ENCODE data around the gene UNK.
"Not testable (repeated sequence)": the region's sequence is repeated elsewhere in the genome, so short reads cannot be mapped to it uniquely, and the experiment has no call there.

UNK gene

DNA sequence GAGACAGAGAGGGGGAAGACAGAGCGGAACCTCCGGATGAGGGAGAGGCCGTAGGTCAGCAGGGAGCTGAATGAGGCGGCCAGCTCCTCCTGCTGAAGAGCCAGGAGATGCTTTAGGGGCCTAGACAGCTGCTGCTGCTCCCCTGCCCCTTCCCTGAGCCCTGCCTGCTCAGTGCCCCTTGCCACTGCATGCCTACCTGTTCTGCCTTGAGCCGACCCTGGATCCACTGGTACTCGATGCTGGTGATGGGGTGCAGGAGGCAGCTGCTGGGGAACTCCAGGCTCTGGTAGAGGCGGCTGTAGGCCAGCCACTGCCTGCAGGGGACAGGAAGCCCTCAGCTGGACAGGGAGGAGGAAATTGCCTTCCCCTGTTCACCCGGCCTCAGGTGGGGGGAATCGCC lies 52.0 kb downstream of the UNK start:
- DNase-seq: no peak

DNA sequence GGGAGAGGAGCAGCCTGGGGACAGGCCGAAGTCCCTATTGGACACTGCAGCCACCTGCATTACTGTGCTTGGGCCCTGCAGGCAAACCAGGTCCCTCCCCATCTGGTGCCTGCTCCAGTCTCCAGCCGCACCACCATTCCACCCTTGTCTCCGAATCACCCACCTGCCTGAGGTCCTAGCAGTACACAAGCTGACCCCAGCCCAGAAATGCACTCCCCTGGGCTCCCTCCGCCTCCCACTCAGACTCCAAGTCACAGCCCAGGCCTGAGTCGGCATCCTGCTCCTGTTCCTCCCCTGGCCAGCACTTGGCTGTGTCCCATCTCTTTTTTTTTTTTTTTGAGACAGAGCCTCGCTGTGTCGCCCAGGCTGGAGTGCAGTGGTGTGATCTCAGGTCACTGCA lies 53.3 kb downstream of the UNK start:
- DNase-seq: no peak

DNA sequence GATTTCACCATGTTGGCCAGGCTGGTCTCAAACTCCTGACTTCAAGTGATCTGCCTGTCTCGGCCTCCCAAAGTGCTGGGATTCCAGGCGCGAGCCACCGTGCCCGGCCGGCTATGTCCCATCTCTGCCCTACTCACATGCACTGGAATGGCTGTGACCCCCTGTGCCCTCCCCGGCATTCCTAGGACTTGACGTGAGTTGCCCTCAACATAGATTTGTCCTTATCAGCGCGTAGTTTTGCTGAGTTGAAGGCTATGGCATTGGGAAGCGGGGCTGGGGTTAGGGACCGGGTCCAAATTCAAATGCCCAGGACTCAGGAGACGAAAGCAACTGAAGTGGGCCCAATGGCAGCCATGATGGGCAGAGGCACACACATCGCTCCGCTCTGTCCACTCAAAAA lies 53.8 kb downstream of the UNK start:
- no peak for DNase-seq

DNA sequence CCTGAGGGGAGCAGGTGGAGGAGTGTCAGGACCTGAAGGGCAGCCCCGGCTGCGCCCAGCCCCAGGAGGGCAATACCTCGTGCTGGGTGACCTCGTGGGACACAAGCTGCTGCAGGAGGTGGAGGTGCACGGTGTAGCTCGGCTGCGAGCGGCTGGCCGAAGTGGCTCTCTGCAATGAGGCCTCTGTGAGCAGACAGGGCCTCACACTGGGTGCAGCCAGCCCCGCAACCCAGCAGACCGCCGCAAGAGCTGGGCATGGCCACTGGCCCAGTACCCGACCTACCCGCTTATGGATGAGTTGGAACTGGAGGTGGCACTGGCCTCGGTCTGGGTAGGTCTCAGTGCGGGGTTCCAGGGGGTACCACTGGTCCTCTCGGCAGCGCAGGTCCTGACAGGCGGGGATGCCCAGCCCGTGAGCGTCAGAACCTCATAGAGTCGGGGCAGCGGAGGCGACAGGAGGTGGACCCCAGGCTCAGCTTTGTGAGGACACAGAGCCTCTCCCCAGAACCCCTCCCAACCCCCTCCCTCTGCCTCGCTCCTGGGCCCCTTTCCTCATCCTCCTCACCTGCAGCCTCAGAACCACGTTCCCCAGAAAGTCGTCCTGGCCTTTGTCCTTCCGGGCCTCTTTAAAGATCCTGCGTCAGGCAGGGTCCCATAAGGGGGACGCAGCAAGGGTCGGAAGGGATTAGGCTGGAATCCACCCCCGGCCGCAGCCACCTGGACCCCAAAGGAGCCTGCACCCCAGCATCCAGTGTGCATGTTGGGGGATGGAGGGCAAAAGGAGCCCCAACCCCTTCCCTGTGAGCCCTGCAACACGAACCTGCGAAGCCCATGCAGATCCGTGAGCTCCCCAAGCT lies 55.6 kb downstream of the UNK start:
- no peak for DNase-seq

DNA sequence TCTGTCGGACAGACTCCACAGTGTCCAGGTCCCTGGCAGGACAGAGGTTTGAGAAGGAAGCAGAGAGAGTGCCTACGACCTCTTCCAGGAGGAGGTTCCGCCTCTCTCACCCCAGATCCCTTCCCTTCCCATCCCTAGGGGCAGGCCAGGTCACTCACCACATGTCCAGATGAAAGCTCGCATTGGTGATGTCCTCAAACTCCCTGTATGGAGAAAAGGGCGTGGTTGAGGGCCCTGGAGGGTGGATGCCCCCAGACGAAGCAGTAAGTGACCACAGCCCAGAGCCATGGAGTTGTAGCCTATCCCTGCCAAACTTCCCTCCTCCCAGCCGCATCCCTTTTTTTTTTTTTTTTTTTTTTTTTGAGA lies 56.2 kb downstream of the UNK start:
- DNase-seq: no peak

DNA sequence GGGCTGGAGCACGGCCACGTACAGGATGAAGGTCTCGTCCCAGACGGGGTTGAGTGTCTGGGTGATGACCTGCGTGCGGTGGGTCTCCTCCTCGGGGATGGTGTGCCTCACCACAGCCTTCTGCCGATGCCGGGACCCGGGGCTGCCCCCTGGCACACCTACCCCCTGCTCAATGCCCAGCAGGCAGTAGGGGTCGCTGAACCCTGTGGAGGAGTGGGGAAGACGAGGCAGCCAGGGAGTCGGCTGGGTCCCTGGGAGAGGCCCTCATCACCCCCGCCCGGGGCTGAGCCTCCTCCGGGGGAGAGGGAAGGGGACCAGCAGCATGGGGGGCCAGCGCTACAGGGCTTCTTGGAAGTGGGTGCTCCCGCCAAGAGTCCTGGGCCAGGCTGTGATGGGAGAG lies 57.8 kb downstream of the UNK start:
- DNase-seq: no peak

DNA sequence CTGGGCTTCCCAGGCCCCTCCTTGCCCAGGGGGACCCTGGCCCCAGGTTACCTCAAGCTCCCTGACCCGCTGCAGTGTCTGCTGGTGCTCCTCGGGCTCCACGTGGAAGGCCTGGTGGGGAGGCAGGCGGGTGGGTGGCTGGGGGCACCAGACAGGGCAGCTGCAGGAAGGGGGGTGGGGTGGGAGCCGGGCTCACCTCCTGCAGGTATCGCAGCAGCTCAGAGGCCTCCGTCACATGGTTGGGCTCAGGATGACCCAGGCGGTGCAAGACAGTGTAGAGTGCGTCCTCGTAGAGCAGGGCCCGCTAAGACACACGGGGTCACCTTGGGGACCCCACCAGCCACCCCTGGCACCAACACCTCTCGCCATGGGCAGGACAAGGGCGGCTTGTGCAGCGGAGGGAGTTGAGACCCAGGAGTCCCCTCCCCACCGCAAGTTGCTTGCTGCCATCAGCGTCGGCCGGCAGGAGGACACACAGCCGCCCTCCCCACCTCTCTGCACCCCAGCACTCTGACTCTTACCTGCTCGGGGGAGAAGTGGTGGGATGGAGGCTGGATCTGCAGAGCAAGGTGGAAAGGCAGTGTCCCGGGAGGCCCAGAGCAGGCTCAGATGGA lies 58.5 kb downstream of the UNK start:
- no peak for DNase-seq

DNA sequence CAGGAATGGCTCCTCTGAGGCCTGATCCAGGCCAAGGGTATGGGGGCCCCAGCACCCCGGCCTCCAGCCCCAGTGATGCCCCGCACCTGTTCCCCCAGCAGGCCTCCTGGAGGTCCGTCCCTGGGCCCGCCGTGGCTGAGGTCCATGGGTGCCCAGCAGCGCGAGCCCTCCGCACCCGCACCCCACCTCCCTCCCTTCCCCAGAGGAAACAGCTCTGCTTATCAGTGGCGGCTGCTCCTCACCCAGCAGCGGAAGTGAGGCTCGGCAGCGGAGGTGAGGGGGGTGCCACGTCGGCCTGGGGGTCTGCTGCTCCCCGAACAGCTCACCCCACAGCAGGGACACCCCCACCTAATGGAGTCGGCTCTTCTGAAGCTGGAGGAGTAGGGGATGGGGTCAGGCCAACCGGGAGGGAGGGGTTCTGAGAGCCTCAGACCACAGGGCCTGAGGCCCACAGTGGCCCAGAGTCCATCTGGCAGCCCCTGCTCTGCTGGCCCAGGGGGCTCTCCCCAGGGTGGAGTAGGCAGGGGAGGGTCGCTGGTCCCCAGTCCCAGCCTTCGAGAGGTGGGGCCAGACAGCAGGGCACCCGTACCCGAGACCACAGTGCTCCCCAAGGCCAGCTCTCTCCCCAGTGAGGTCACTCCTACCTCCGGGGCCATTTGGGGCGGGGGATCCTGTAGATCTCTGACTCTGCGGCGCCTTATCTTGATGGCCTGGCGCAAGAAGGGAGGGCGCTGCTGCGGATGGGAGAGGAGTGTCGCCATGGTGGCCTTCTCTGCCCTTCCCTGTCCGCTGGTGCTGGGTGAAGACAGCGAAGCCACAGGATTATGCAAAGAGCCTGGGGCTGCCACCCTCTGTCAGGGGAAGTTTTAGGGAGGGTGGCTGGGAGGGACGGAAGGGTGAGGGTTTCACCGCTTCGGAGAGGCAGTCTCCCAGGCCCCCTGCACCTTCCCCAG lies 59.2 kb downstream of the UNK start, which contains the start of gene UNC13D:
TSS of gene UNC13D (minus strand) at position 828 of the 953 bp plus-strand sequence. CDS start at position 761, 67 bp downstream.
- DNase-seq: no peak

DNA sequence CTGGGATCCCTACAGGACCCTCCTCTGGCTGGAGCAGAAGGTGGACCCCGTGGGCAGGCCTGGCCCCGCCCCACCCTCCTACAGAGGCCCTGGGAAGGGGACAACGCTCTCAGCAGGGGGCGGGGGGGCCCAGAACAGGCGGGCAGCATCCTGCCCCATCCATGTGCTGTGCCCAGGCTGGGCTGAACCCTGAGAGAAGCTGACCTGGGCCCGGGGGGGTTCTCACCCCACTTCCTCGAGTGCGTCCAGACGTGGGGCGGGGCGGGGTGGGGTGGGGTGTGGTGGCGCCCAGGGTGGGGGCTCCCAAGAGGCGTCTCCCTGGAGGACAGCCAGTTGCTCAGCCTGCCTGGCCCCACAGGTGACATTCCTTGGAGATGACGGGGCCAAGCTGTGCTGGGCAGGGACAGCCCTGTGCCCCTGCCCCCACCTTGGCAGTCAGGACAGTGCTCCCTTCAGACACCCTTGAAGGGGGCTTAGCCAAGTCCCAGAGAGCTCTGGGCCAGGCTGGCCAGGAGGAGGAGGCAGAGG lies 60.0 kb downstream of the UNK start:
- DNase-seq: no peak

DNA sequence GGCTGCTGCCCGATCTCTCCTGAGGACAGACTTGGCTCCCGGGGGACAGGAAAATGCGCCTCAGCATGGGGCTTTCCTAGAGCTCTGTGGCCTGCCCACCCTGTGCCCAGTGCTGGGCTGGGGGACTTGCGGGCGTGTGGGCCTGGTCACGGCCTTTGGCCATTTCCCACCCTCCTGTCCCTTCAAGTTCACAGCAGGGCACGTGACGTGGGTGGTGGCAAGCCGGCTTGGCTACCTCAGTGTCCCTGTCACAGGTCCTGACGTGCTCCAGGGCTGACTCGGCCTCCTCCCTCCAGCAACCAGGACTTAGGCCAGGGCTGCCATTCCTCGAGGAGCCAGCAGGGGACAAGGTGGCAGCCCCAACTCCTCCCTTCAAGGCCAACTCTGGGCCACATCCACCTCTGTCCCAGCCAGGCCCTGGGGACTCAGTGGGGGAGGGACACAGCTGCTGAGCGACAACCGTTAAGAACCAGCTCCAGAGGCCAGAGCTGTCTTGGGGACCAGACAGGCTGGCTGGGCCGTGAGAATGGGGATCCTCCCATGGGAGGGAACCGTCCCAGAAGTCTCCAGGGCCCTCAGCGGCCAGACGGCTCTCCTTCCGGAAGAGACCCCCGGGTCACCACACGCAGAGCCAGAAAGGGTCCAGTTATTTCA lies 60.6 kb downstream of the UNK start:
- DNase-seq: peak in 1 of 3 experiments; percentile 34

DNA sequence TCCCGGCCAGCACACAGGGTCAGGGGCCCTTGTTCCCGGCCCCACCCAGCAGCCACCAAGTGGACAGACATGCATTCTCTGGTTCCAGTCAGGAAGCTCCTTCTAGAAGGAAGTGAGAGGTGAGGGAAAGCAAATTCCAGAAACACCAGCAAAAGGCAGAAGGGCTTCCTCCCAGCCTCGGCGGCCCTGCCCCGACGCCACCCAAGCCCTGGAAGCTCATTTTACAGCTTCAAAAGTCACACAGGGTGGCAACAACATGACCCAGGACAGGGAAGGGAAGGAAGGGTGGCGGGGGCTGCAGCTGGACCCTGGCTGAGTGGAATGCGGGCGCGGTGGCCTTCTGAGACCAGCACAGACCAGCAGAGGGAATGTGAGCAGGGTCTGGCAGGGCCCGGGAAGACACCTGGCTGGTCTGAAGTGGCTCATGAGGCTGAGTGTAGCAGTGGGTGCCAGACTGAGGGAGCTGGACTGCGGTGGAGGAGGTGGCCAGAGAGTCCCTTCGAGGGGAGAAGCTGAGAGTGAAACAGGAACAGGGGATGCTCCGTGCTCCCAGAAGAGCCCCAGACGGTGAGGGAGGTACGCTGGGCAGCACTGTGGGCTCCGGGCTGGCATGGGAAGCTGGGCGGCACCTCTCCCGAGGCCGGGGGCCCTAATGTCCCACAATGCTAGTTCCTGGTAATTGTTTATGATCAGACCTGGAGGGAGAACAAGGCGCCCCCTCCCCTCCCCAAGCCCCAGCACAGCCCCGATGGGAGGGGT lies 61.5 kb downstream of the UNK start:
- DNase-seq: no peak

DNA sequence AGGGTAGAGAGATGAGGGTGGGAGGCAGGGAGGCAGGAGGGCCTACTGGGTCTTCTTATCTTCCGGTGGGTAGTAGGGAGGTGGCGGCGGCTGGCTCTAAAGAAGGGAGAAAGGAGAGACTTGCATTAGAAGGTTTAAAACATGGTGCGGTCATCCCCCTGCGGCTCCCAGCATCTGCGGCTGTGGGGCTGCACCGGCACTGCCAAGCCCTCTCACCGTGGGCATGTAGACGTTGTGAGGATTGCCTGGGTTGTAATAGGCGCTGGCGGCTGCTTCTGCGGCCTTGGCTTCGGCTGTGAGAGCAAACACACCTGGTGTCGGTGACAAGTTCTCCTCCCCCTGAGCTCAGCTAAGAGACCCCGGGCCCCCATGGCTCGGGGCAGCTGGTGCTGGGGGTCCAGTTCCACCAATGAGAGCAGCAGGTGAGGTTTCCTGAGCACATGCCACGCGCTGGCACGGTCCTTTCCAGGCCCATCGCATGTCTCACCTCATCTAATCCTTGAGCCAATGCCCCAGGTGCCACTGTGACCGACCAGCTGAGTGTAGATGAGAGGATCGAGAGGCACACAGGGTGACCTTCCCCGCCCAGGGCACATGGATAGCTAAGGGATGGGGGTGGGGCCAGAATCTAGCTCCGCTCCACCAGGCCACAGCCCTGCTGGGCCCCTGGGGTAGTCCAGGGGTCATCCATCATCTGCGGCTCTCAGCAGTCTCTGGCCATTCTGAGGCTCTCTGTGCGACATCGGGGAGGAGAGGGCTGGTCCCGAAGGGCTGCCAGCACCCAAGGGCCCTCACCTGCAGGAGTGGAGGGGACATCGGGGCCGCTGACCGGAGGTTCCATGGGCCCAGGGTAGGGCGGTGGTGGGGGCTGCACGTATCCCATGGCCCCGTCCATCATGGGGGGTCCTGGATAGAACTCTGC lies 62.3 kb downstream of the UNK start:
- peak in 1 of 3 experiments; percentile 9 for DNase-seq

DNA sequence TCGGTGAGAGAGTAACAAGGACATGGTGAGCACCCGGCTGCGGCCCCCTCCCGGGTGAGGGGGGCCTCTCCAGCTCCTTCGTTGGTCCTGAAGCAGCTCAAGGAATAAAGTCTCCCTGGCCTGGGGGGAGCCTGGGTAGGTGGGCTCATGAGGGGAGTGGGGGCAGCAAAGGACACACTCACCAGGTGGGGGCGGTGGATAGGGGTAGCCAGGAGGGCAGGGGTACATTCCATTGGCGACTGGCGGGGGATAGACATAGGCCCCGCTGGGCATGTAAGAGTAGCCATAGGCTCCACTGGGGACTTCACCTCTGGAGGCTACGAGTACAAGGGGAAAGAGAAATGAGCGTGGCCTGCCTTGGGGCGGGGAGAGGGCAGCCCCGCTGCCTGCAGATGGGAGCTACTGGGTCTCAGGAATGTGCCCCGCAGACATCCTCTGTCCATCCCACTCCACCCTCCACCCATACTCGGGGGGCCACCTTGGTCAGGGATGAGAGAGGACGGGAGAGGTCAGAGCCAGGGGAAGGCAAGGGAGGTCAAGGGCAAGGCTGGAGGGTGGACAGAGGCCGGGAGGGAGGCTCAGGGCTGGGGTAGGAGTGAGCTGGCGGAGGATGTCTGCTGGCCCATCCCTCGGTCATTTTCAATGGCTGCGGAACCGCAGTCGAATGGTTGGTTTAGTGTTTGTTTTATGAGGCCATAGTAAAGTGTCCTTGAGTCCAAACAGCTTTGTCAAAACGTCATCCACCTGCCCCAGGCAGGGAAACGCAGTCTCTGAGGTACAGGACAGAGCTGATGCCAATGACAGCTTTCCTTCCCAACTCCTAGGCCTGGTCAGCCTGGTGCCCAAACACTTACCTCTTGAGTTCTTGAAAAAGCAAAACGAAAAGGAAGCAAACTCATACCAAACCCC lies 63.3 kb downstream of the UNK start:
- DNase-seq: no peak

DNA sequence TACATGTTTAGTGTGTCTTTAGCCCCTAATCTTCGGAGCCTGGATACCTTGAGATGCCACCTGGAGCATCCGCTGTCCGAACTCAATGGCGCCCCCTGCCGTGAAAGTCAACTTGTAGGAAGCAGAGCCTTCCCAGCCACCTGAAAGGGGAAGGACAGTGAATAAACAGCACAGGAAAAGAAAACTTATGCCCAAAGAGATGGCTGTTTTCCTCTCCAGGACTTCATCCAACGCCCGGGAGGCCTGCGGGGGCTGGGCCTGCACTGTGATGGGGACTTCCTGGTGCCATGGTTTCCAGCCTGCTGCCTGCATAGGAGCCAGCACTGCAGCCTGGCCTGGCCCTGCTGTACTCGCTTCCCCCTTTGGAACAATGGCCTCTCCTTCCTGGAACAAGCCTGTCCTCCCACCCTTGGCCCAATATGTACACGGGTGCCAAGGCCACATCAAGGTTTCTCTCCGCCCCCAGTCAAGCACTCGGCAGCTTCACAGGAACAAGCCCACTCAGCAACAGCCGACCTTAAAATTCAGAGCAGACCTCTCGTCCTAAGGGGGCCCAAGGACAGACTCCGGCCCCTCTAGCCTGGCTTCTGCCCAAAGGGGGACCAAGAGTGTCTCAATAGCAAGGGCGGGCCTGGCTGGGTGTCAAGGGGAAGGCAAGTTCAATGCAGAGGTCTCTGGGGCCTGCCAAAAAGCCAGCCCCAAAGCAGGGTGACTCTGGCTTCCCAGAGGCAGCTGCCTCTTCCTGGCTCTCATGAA lies 64.1 kb downstream of the UNK start:
- peak in 2 of 3 experiments; percentile 43 to 58 for DNase-seq

DNA sequence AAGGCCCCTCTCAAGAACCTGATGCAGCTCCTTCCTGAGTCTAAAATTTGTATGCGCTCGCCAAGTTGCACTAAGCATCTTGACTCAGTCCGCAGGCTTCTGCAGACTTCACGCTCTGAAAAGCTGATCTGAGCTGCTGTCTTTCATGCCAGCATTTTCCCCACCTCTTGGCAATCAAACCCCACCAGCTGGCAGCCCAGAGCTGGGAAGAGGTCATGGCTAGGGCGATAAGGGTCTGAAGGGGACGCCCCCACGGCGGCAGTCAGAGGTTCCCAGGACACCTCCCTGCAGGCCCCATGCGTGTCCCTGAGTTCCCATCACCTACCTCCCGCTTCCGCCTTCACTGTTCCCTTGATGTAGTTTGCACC lies 64.7 kb downstream of the UNK start:
- no peak for DNase-seq

DNA sequence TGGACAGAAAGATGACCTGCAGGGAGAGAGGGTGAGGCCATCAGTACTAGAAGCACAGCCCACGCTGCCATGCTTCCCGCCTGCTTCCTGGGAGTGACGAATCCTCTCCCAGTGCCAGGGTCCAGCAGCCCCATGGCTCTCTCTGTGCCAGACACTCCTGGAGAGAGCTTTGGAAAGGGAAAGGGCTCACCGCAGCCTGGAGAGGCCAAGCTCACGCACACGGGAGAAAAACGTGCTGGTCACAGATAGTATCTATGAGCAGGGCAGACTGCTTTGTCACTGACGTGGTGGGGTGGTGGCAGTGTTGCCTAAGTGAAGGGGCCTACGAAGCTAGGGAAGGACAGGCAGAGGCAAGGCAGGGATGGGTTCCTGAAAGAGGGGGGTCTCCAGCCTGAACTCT lies 65.1 kb downstream of the UNK start:
- DNase-seq: no peak

DNA sequence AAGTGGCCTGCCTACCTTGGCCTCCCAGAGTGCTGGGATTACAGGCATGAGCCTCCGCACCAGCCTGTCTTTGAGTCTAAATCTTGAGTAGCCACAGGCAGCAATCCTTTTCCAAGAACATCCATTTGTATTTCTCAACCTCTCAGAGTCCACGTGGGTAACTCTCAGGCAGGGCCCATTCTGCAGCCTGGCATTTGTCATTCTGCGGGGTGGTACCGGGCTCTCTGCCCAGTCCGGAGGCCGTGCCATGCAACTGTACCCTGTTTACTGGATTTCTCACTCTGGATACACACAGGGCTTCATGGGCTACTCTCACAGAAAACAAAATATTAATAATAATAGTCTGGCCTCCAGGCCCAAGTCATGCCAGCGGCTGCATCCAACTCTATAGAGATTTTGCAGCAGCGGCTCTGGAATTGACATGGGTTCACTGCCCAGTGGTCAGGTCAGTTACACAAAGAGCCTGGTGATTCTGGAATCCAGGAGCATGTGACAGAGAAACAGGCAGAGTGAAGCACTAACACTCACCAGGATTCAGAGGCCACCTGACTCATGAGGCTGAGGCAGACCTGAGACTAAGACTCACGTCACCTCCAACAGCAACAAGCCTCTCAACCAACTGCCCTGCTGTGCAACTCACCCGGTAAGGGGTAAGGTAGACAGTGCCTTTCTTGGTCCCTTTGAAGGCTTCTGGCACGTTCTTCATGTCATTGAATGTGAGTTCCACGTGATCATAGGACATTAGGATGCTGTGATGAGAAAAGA lies 66.5 kb downstream of the UNK start:
- DNase-seq: no peak

DNA sequence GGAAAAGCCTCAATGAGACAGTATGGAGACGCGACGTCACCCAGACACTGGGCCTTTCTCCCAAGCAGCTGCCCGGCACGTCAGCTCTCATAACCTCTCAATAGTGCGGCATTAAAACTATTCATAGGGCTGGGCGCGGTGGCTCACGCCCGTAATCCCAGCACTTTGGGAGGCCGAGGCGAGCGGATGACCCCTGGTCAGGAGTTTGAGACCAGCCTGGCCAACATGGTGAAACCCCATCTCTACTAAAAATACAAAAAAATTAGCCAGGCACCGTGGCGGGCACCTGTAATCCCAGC lies 67.0 kb downstream of the UNK start:
- DNase-seq: not testable (repeated sequence)
